ENCODE measurements around the gene NEMP1. TPM values are rescaled to one million over a fixed set of nuclear protein-coding genes. Genes with fewer than 3 reads are reported as not detected.
"Not testable (repeated sequence)": the region's sequence is repeated elsewhere in the genome, so short reads cannot be mapped to it uniquely, and the experiment has no call there.

NEMP1 gene
- total RNA-seq, 1 donor from 2014 or later: 19.1 TPM

DNA sequence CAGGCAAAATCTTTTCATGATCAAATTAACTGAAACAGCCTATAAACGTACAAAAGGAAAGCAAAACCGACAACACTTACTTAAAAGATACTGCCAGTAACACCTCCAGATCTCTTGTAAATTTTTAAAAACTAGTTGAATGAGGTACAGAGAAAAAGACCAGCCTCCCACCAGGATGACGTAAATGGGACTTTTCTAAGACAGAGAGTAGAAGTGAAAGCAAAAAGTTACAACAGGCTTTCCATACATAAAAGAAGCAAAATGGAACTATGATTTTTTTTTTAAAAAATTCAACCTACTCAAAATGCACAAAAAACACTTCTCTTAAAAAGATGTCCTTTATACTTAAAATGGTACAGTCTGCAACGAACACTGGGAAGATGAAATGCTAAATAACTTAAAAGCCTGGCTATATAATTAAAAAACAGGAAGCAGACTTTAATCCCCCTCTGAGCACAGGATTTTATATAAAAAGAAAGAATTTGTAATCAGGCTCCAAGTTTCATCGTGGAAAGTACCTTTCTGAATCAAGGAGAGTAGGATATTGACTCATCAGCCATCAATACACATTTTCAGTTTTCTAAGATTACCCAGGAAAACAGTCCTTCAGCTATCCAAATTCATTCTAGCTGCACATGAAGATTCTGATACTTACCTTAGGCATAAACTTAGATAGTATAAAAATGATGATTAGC lies 14.5 kb downstream of the NEMP1 start:
- DNase-seq (ENCODE audit: low read depth): no peak

DNA sequence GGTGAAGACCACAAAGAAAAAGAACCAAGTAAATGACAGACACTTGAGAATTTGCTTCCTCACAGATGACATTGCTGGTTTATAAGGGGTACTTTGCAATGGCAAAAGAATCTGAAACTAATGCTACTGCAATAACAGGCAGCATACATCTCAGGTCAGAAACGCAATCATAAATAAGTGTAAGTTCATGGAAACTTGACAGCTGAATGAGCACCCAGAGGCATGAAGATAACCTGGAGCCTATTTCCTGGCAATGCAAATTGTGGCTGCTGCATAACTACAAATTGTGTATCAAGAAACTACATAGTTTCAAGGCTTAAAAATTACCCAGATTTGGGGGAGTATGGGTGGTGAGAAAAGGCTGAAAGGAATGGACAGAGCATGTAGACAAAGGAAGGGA lies 20.1 kb downstream of the NEMP1 start:
- DNase-seq (ENCODE audit: low read depth): no peak

DNA sequence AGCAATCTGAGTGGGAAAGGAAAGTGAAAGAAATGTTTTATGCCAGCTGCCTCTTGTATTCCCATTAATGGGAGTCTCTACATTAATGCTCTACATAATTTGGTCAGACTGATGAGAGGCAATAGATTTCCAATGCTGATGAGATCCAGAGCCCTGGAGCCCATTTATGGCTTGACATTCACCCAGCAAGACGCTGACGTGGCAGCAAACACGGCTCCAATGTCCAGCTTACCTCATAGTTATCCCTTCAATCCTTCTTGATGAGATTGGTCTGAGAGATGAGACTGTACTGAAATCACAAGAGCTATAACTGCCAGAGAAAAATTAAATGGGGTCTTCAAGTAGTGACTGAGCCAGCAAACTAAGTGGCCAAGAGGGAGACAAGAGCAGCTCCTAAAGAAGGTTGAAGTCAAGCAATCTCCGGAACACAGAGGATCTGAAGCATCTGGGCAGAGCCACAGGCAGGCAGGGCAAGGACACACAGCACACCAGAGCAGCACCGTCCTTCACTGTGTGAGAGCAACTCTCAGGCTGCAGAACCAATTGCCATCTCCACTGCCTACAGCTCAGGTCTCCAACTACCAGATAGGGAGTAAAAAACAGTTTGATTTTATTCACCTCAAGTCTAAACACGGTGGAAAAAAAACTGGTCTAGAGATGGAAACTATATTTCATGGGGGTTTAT lies 21.4 kb downstream of the NEMP1 start:
- no peak for DNase-seq (ENCODE audit: low read depth)

DNA sequence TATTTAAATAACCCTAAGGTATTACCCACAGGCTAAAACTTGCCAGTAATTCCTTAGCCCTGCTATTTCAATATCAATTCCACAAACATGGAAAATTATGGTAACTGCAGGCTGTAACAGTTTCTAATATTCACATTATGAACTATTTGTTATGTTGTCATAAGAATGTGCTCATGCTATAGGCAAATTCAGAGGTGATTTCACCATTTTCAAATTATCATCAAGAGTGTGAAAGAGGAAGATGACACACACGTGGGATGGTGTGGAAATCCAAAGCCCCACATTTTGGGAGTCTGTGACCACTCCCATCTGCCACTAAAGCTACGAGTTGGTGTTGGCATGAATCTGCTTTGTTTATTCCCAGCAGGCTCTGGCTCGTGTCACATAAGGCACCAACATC lies 22.8 kb downstream of the NEMP1 start:
- DNase-seq (ENCODE audit: low read depth): no peak

DNA sequence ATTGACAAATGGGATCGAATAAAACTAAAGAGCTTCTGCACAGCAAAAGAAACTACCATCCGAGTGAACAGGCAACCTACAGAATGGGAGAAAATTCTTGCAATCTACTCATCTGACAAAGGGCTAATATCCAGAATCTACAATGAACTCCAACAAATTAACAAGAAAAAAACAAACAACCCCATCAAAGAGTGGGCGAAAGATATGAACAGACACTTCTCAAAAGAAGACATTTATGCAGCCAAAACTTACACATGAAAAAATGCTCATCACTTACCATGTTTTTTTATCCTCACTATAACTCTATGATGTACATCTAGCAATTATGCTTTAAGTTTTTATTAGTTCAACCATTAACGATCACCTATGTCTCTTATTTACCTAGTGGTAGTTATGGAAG lies 24.7 kb downstream of the NEMP1 start:
- DNase-seq (ENCODE audit: low read depth): not testable (repeated sequence)

DNA sequence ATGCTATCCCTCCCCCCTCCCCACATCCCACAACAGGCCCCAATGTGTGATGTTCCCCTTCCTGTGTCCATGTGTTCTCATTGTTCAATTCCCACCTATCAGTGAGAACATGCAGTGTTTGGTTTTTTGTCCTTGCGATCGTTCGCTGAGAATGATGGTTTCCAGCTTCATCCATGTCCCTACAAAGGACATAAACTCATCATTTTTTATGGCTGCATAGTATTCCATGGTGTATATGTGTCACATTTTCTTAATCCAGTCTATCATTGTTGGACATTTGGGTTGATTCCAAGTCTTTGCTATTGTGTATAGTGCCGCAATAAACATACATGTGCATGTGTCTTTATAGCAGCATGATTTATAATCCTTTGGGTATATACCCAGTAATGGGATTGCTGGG lies 25.4 kb downstream of the NEMP1 start:
- DNase-seq (ENCODE audit: low read depth): not testable (repeated sequence)

DNA sequence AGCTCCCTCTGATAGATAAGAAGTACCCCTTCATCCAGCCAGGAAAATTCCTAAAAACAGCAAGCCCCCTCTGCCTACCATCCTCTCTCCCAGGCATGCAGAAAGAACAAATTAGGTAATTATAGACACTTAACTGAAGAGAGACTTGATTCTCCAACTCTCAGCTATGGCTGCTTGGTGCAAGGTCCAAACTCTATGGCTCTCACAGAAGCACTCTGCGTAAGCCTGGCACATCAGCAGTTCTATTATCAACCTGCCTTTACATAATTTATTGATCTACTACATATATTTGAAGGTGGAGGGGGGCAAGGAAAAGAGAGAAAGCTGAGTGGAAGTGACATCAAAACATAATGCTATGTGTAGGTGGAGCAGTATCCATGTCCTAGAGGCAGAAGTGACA lies 27.6 kb downstream of the NEMP1 start:
- DNase-seq (ENCODE audit: low read depth): no peak

DNA sequence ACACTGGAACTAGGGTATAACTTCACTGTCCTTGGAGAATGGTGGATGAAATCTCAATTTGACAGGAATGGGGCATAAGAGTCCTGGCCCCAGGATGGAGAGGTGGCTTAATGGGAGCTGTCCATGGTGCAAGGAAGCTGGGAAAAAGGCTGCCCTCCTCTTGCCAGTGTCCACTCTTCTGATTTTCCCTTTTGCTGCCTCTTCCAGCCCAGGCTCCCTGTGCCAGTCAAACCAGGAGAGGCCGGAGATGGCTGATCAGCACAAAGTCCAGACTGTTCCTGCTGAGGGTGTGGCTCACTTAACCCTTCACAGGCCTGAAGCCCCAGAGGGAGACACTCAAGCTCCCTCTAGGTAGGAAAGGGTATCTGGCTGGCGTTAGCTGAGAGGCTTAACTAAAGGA lies 28.7 kb downstream of the NEMP1 start, which contains the start of gene MYO1A:
MYO1A (minus strand) TSS at position 240 of the 400 bp plus-strand sequence. CDS start 1,806 bp downstream, outside the sequence.
- DNase-seq (ENCODE audit: low read depth): peak; percentile 40

DNA sequence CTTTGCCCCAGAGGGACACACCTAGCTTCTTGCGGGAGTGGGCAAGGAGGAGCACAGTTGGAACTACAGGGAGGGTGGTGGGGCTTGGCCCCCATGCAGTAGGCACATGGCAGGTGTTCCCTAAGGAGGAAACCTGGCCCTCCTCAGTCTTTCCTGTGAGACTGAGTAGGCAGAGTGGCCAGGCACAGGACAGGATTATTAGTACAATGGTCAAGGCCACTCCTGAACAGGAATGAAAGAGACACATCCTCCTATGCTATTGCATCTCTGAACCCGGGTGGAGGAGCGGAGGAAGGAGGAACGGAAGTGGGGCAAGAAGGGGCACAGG lies 29.5 kb downstream of the NEMP1 start:
- no peak for DNase-seq (ENCODE audit: low read depth)

DNA sequence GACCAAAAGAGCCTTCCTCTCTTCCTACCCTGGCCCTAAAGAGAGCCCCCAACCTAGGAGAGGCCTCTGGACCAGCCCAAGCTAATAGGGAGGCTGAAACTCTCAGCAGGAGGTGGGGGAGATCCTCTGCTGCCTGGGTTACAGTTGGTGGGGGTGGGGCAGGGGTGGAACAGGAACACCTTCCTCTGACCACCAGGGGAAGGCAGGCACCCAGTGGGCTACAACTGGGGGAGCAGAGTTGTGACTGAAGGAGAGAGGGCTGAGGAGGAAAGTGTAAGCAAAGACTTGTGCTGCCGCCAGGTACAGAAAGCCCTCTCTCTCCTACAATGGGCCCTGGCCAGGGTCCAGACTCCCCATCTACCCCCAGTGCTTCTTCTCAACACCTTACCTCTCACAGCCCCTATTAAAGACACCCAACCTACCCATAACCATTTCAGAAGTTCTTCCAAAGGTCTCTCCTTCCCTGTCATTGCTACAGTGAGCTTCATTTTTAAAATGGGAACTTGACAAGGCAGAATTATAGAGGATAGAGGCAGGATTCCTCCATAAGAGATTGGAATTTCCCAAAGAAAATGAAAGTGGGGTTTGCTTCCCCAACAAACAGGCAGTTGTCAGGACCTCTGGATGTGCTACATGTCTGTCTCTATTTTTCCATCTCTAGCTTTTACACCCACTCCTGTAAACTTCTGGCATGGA lies 30.0 kb downstream of the NEMP1 start:
- DNase-seq (ENCODE audit: low read depth): no peak

DNA sequence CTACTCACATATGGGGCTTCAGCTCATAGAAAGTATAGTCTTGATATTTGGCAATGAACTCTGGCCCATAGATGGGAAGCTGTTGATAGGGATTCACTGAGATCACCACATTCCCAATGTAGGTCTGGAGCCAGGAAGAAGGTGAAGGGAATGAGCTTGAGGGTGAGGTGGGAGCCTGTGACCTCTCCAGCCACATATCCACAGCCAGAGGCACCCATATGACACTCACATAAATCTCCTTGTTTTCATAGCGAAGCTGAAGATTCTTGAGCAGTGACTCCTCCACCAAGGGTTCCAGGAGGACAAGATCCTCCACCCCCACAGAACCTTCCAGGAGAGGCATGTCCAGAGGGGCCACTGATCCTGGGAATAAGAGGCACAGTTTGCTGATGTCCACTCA lies 30.6 kb downstream of the NEMP1 start:
- no peak for DNase-seq (ENCODE audit: low read depth)

DNA sequence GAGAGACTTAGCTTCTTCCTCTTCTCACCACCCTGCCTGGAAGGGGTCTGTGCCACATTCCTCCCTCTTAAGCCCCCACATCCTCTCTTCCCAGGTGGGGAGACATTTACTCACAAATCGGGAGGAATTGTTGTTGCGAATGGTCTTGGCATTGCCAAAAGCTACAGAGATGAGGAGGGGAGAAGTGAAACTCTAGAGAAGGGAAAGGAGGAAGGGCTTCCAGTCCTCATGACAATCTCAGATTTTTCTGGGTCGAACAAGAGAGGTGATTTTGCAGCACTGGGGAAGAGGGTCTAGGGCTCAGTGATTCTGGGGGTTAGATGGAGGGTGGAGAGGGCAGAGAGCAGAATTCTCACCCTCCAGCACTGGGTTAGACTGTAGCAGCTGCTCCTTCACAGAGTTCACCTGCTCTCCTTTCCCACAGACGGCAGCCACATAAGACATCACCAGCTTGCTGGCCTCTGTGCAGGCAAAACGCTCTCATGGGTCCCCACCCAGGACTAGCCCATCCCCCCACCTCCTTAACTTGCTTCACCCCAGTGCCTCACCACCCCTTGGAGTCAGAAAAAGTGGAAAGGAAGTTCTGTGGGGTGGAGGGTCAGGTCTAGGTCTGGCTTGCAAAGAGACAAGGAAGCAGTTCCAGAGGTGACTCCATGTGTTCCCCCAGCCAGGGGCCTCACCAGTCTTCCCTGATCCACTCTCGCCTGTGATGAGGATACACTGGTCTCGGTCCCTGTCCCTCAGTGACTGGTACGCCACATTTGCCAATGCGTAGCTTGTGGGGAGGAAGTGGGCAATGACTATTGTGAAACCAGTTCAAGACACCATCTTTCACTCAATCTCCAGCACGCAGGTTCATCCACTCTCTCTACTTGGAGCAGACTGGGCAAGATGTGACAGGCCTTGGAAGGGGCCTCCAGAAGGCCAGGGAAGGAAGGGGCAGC lies 31.4 kb downstream of the NEMP1 start:
- peak; percentile 68 for DNase-seq (ENCODE audit: low read depth)

DNA sequence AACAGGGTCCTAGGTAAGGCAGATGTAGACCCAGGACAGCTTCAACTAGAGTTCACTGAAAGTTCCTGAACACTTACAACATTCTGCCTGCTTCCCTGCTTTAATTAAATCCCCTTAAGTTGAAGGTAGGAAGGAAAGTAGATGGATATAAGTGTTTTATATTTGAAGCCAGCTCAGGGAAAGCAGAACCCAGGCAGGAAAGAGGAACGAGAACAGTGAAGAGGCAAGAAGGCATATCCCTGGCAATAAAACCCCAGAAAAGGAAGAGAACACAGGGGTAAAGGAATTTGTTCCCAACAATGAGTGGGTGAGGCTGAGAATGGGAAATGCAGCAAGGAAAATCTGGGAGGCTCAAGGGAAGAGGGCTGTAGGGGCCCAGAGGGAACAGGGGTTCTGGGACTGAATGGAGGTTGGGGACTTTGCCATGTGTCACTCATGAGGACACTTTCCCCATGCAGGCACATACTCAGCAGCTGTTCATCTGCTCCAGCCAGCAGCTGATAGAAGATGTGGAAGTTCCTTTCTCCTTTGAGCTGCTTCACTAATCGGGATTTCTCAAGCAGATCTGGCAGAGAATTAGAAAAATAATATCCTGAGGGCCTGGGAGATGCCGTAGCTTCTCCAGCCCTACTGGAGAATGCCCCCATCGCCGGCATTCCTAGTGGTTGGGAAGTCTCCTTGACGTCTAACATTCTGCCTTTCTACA lies 32.4 kb downstream of the NEMP1 start:
- DNase-seq (ENCODE audit: low read depth): peak; percentile 70

DNA sequence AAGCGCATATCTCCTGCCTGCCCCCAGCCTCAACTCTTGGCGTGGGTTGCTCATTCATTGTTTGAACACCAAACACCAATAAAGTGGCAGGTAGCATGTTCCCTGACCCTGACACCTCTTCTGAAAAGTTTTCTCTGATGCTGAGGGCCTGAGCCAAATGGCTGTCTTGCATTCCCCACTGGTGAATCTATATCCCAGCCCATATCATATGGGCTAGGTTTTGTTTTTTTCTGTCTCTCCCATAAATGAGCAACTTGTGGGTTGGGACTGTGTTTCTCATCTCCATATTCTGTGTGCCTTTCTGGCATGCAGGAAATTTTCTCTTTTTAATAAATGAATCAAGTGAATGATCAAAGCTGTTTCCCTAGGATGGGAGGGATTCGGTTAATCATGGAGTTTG lies 33.7 kb downstream of the NEMP1 start:
- no peak for DNase-seq (ENCODE audit: low read depth)

DNA sequence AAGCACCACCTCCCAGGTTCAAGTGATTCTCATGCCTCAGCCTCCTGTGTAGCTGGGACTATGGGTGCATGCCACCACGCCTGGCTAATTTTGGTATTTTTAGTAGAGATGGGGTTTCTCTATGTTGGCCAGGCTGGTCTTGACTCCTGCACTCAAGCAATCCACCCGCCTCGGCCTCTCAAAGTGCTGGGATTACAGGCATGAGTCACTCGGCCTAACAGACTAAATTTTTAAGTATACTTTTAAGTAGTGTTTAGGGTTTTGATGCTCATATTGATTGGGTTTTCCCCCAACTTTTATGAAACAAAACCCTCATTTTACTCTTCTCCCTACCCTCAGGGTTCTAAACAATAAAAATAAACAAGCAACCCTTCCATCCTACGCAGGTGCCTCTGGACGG lies 34.1 kb downstream of the NEMP1 start:
- DNase-seq (ENCODE audit: low read depth): no peak

DNA sequence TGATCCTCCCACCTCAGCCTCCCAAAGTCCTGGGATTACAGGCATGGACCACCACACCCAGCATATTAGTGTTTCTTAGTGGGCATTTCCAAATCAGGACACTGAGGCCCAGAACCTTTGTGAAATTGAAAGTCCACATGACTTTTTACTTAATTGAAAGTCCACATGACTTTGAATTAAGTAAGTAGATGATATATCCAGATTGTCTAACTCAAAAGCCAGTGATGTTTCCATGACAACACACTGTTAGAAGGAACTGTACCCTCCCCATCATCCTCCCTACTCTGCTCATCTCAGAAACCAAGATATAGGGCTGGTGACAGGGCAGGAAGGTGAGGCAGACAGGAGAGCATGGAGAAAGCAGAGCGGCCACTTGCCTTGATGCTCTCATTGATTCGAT lies 35.9 kb downstream of the NEMP1 start:
- no peak for DNase-seq (ENCODE audit: low read depth)

DNA sequence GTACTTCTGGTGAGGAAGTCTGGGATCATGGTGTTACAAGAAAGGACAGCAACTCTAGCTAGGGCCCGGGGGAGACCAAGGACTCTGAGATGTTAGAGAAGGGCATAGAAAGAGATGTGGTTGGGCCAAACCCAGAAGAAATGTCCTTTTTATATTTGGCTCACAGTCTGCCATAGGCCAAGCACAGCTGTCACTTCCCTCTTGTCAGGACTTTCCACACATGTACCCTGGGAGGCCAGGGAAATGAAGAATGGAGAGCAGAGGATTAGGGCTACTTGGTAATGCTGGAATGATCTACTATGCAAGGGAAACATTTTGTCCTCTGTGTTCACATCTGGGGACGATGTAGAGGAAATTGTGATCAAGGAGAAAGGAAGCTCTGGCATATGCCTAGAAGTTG lies 37.8 kb downstream of the NEMP1 start:
- DNase-seq (ENCODE audit: low read depth): peak; percentile 57

DNA sequence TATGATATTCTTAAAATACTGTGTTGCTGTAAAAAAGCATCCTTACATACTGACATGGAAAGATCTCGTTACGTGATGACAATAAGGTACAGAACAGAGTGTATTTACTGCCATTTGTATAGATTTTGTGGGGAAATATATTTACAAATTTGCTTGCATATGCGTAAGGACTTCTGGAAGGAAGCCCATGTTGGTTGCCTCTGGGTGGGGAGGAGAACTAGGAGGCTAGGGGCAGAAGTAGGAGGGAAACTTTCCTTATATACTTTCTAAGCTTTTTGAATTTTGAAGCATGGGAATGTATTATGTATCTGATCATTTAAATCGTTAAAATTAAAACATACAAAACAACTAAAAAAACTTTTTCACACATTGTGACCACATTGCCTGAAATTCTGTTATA lies 38.4 kb downstream of the NEMP1 start:
- no peak for DNase-seq (ENCODE audit: low read depth)

DNA sequence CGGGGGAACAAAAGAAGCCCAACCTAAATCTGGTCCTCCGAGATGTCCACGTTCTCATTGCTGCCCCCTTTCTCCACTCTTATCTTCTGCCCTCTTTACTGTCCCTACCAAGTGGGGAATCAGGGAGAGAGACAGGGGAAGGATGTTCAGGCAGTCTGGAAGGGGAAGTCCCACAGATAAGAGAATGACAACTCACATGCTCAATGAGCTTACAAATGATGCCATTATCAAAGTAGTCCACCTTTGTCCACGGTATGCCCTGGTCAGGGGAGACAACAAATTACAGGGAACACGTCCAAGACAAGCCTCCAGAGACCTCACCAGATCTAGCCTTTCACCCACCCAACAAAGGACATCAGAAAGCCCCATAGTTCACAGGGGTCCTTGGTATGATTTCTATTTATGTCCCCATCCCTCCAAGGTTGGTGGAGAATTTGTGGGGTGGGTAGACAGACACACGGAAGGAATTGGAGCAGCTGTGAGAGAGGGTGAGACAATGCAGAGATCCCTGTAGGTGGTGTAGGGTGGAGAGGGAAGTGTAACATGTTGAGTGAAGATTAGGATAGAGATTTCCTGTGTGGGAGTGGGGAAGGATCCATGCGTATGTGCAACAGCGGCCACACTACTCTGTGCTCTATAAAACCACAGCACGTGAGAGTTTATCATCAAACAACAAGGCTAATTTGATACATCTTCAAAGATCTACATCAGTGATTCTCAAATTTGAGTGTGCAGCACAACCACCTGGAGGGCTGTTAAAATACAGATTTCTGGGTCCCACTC lies 39.4 kb downstream of the NEMP1 start:
- DNase-seq (ENCODE audit: low read depth): no peak

DNA sequence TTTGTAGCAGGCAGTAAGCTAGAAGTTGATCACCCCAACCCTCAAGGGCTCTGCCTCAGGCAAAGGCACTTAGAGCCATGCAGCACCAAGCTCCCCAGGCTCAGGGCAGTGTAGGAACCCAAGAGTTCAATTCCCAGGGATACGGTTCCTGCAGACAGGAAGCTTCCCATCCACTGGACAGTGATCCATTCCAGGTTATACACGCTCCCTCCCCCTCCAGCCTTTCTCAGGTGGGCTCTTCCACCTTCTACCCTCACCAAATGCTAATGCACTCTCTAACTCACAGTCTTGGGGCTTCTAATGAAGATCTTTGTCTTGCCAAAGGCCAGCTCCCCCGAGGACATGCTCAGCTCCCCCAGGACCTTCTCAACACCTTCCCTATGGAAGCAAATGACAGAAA lies 41.3 kb downstream of the NEMP1 start:
- no peak for DNase-seq (ENCODE audit: low read depth)

Measured in myocyte (in vitro differentiated cells).